GM12874 (cell line): ENCODE results near the gene SLC2A13.

Experiments used
- CTCF ChIP-seq: IDR thresholded peaks from 2 replicates; pipeline ENCODE4 v1.5.1; 2011; ENCODE audit warnings: low read depth, mild to moderate bottlenecking, control low read depth, low read length, moderate library complexity; ENCODE audit not compliant: insufficient read depth

SLC2A13 gene

GRCh38 chr12:39884616-39885125 lies 221.2 kb downstream of the SLC2A13 start:
- TF ChIP-seq CTCF, result no peak

- TF ChIP-seq CTCF, result no peak
Observed at GRCh38 chr12:39883411-39883810, 222.5 kb downstream of the SLC2A13 start.

- TF ChIP-seq CTCF, result no peak
Observed at GRCh38 chr12:39878753-39879152, 227.1 kb downstream of the SLC2A13 start.

GRCh38 chr12:39875721-39876120 lies 230.2 kb downstream of the SLC2A13 start:
- no peak for TF ChIP-seq CTCF

DNA sequence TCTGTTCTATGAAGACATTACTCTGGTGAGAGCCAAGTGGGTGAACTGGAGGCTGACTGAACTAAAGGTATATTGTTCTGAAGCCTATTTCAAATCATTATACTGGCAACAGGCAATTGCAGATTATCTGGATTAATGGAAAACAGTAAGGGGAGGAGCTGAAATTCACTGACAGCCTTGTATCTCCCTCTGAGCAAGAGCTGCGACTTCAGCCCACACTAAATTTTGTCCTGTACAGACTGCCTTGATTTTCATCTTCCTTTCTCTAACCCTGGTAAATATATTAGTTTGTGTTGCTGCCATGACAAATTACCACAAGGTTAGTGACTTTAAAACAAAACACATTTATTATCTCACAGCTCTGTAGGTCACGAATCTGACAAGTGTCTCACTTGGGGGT lies 231.1 kb downstream of the SLC2A13 start:
- no peak for TF ChIP-seq CTCF

DNA sequence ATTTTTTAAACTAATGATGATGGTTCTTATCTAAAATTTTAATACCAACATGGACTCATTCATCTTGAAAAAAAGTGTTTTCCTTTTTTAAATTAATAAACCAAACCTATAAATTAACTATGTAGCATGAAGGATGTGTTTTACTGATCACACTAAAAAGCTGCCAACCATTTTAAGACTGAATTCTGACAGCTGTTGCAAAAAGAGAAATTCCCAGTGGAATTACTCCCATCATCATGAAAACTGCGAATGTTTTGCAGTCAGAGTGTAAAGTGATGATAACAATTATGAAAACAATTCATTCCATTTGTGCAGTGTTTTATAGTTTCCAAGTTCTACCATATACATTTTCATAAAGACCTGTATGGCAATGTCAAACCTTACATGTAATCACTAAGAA lies 232.8 kb downstream of the SLC2A13 start:
- TF ChIP-seq CTCF, result no peak

- no peak for TF ChIP-seq CTCF
Observed at GRCh38 chr12:39872425-39872824, 233.5 kb downstream of the SLC2A13 start.
